ENCODE results near the gene ZDHHC12. TPM values are rescaled to one million over a fixed set of nuclear protein-coding genes. Genes with fewer than 3 reads are reported as not detected.

ZDHHC12 gene
- total and polyA plus RNA-seq, 2 of the 13 experiments (the other 11 are each of a cell fraction or from before 2014, with no cell fraction given): 25.4 to 28.0 TPM

DNA sequence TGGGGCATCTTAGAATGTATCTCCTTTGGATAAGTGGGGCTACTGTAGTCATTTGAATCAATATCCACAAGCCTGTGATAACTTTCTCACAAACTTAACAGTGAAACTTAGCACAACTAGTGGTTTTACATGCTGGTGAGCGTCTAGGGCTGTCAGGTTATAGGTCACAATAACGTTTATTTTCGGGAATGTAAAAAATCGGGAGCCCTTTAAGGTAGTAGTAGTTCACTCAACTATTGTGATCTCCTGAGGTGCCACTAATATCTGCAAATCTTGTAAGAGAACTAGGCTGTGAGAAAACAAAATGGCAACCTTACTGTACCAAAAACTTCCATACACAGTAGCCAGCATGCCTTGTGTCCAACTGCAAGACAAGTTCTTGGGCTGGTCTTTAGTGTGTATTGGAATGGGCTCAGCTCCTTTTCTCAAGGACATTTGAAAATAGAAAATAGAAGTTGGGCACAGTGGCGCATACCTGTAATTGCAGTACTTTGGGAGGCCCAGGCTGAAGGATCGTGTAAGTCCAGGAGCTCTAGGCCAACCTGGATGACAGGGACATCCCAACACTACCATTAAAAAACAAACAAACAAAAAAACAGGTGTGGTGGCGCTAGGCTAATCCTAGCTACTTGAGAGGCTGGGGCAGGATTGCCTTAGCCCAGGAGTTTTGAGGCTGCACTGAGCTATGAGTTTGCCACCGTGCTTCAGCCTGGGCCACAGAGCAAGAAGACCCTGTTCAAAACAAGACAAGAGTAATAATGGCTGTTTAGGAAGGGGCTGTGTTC lies 26.8 kb downstream of the ZDHHC12 start:
- no peak for FAIRE-seq
- ChIA-PET CTCF (ENCODE audit: low intra/inter-chr PET ratio, low total read pairs) (no interaction called here), POLR2A (interaction anchor here (0.8 to 3.1 kb wide), 5 partner anchors 13 to 339 kb away, joined by 3 to 18 read pairs (median 4); no protein-coding TSS in a partner anchor)
- Histone ChIP-seq H3K4me1 (ENCODE audit: insufficient read depth, low read length) (peaks cover 14% of the 10 kb centered on the region), H3K27me3 (ENCODE audit: control insufficient read depth in 1 of 2, insufficient read depth in 2 of 2, low read length in 2 of 2) (no peaks in the 10 kb centered on the region), H3K4me3 (replicated peaks in 1 of 3; ENCODE audit: insufficient read depth in 1 of 3, low read depth in 2 of 3, low read length in 3 of 3) (no peak overlapping the region), H3K27ac (ENCODE audit: extremely low read length, insufficient read depth, low read length) (no peak overlapping the region), H2AFZ (ENCODE audit: low read length) (no peak overlapping the region), H3K79me2 (ENCODE audit: insufficient read depth, low read length) (peaks cover 14% of the 10 kb centered on the region), H3K9ac (ENCODE audit: insufficient read depth, low read depth, low read length) (no peak overlapping the region), H3K9me3 (ENCODE audit: low read length) (peaks cover 7% of the 10 kb centered on the region; the same call in 1 of the 2 replicates), H3K4me2 (ENCODE audit: low read depth, low read length) (no peak overlapping the region), H3K36me3 (replicated peaks in 1 of 2; ENCODE audit: control insufficient read depth in 1 of 2, insufficient read depth in 2 of 2, low read length in 2 of 2) (peaks cover 4 to 22% of the 10 kb centered on the region in 2 experiments; a peak in 3 of 5 replicates), H4K20me1 (ENCODE audit: insufficient read depth, low read length) (no peaks in the 10 kb centered on the region; the same call in 1 of the 2 replicates)
- ATAC-seq: peak; percentile 18; the same call in 2 of the 3 replicates
- in situ Hi-C loops (cut with HindIII; ENCODE audit: extremely low pct_ligation_motif_present, low pct_unique_long_range_greater_than_20kb): no loop called here
- DNase-seq (ENCODE audit: low spot score): no peak
- BruUV-seq (replicated peaks): no TSS peak
- intact Hi-C loops (cut with micrococcal nuclease; ENCODE audit: unreplicated experiment): no loop called here
- WGBS (ENCODE audit: low lambda C conversion rate): 82% methylated on average over 8 of the region's 8 CpGs
- TF ChIP-seq NFRKB (IDR thresholded peaks at IDR 0.05): no peak
- no peak for TF ChIP-seq ZNF20 (CRISPR knock-in tag; IDR thresholded peaks at IDR 0.05)
- TF ChIP-seq GTF3A (CRISPR knock-in tag; conservative IDR thresholded peaks at IDR 0.05): no peak
- TF ChIP-seq BCL6 (CRISPR knock-in tag; IDR thresholded peaks at IDR 0.05): no peak
- TF ChIP-seq KDM4B (CRISPR knock-in tag; IDR thresholded peaks at IDR 0.05): no peak
- TF ChIP-seq POLR2G (IDR thresholded peaks at IDR 0.05; ENCODE audit: low read depth, low read length): peak; percentile 71
- TF ChIP-seq SSRP1 (CRISPR knock-in tag; IDR thresholded peaks at IDR 0.05): peak; percentile 79; the same call in 1 of the 2 replicates
- TF ChIP-seq ZNF296 (CRISPR knock-in tag; conservative IDR thresholded peaks at IDR 0.05): no peak
- TF ChIP-seq, protein P1, sequence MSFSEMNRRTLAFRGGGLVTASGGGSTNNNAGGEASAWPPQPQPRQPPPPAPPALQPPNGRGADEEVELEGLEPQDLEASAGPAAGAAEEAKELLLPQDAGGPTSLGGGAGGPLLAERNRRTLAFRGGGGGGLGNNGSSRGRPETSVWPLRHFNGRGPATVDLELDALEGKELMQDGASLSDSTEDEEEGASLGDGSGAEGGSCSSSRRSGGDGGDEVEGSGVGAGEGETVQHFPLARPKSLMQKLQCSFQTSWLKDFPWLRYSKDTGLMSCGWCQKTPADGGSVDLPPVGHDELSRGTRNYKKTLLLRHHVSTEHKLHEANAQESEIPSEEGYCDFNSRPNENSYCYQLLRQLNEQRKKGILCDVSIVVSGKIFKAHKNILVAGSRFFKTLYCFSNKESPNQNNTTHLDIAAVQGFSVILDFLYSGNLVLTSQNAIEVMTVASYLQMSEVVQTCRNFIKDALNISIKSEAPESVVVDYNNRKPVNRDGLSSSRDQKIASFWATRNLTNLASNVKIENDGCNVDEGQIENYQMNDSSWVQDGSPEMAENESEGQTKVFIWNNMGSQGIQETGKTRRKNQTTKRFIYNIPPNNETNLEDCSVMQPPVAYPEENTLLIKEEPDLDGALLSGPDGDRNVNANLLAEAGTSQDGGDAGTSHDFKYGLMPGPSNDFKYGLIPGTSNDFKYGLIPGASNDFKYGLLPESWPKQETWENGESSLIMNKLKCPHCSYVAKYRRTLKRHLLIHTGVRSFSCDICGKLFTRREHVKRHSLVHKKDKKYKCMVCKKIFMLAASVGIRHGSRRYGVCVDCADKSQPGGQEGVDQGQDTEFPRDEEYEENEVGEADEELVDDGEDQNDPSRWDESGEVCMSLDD (CRISPR knock-in tag; IDR thresholded peaks at IDR 0.05; ENCODE audit: borderline replicate concordance): no peak
- no peak for TF ChIP-seq SIX1 (CRISPR knock-in tag; IDR thresholded peaks at IDR 0.05; ENCODE audit: borderline replicate concordance)
- TF ChIP-seq EZH2 (conservative IDR thresholded peaks at IDR 0.05; ENCODE audit: low read depth, low read length): no peak
- no peak for TF ChIP-seq GATAD1 (CRISPR knock-in tag; IDR thresholded peaks at IDR 0.05)
- peak; percentile 29 for TF ChIP-seq AGO2 (optimal IDR thresholded peaks at IDR 0.05; ENCODE audit: low read depth, low read length)
- TF ChIP-seq RORA (CRISPR knock-in tag; IDR thresholded peaks at IDR 0.05): no peak
- peak; percentile 68; the same call in 1 of the 2 replicates for TF ChIP-seq PAF1 (CRISPR knock-in tag; IDR thresholded peaks at IDR 0.05)
- TF ChIP-seq, protein P2, sequence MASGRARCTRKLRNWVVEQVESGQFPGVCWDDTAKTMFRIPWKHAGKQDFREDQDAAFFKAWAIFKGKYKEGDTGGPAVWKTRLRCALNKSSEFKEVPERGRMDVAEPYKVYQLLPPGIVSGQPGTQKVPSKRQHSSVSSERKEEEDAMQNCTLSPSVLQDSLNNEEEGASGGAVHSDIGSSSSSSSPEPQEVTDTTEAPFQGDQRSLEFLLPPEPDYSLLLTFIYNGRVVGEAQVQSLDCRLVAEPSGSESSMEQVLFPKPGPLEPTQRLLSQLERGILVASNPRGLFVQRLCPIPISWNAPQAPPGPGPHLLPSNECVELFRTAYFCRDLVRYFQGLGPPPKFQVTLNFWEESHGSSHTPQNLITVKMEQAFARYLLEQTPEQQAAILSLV (CRISPR knock-in tag; IDR thresholded peaks at IDR 0.05; ENCODE audit: borderline replicate concordance): no peak
- TF ChIP-seq ZNF484 (CRISPR knock-in tag; IDR thresholded peaks at IDR 0.05; ENCODE audit: borderline replicate concordance, low read depth): no peak
- peak; percentile 85 for TF ChIP-seq RBM22 (optimal IDR thresholded peaks at IDR 0.05; ENCODE audit: low read length)
- TF ChIP-seq, protein P3, sequence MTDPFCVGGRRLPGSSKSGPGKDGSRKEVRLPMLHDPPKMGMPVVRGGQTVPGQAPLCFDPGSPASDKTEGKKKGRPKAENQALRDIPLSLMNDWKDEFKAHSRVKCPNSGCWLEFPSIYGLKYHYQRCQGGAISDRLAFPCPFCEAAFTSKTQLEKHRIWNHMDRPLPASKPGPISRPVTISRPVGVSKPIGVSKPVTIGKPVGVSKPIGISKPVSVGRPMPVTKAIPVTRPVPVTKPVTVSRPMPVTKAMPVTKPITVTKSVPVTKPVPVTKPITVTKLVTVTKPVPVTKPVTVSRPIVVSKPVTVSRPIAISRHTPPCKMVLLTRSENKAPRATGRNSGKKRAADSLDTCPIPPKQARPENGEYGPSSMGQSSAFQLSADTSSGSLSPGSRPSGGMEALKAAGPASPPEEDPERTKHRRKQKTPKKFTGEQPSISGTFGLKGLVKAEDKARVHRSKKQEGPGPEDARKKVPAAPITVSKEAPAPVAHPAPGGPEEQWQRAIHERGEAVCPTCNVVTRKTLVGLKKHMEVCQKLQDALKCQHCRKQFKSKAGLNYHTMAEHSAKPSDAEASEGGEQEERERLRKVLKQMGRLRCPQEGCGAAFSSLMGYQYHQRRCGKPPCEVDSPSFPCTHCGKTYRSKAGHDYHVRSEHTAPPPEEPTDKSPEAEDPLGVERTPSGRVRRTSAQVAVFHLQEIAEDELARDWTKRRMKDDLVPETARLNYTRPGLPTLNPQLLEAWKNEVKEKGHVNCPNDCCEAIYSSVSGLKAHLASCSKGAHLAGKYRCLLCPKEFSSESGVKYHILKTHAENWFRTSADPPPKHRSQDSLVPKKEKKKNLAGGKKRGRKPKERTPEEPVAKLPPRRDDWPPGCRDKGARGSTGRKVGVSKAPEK (CRISPR knock-in tag; IDR thresholded peaks at IDR 0.05; ENCODE audit: borderline replicate concordance): no peak

Data from HepG2 (cell line).